Loucy (cell line): ENCODE results near the gene SLC35G1.

Experiments
- CTCF ChIP-seq: fragments of 200-600 bp; sonication (generic); conservative IDR thresholded peaks from 2 replicates; pipeline ENCODE4 v1.5.1; 2014; ENCODE audit warnings: mild to moderate bottlenecking, antibody characterized with exemption, low read length
- EZH2phosphoT487 ChIP-seq: fragments of 200-600 bp; IDR thresholded peaks from 2 replicates; pipeline ENCODE4 v1.6.1; 2018; ENCODE audit warnings: antibody characterized with exemption, mild to moderate bottlenecking, moderate library complexity, borderline replicate concordance

- TF ChIP-seq CTCF (no peak), EZH2phosphoT487 (no peak)
These were observed 18.8 kb upstream of the SLC35G1 start for GRCh38 chr10:93875032-93875358.
